Glutamatergic neuron (in vitro differentiated cells): ENCODE data around the gene ZNF776. TPM values are rescaled to one million over a fixed set of nuclear protein-coding genes. Genes with fewer than 3 reads are reported as not detected.
A peak's percentile ranks its signal among the peaks of the same experiment; 100 is the strongest.

Experiments
- DNase-seq: peaks from one replicate; pipeline ENCODE4 v3.0.0; 2022
- H3K27ac Mint-ChIP-seq: one replicate; pipeline ENCODE4 v1.8.0; 2020; ENCODE audit warnings: mild to moderate bottlenecking, mixed read lengths, inconsistent platforms; ENCODE audit not compliant: unreplicated experiment
- H3K27me3 Mint-ChIP-seq: one replicate; pipeline ENCODE4 v1.8.0; 2020; ENCODE audit warnings: mild to moderate bottlenecking, moderate library complexity, mixed read lengths, inconsistent platforms; ENCODE audit not compliant: unreplicated experiment
- H3K36me3 Mint-ChIP-seq: one replicate; pipeline ENCODE4 v1.8.0; 2020; ENCODE audit warnings: mild to moderate bottlenecking, mixed read lengths, inconsistent platforms; ENCODE audit not compliant: unreplicated experiment
- H3K4me1 Mint-ChIP-seq: one replicate; pipeline ENCODE4 v1.8.0; 2020; ENCODE audit warnings: mild to moderate bottlenecking, low read depth, mixed read lengths, inconsistent platforms; ENCODE audit not compliant: unreplicated experiment
- H3K4me3 Mint-ChIP-seq: one replicate; pipeline ENCODE4 v1.8.0; 2020; ENCODE audit warnings: mild to moderate bottlenecking, mixed read lengths, inconsistent platforms; ENCODE audit not compliant: unreplicated experiment
- H3K9me3 Mint-ChIP-seq: one replicate; pipeline ENCODE4 v1.8.0; 2020; ENCODE audit warnings: mild to moderate bottlenecking, moderate library complexity, mixed read lengths, inconsistent platforms; ENCODE audit not compliant: unreplicated experiment
- CTCF ChIP-seq: fragments of 200-600 bp; sonication (generic); IDR thresholded peaks from one replicate; pipeline ENCODE4 v1.5.0; 2021; ENCODE audit not compliant: partially characterized antibody, unreplicated experiment
- total RNA-seq: library from RNA; stranded (reverse); fragmentation: NEBNext Ultra II Directional; extraction: Animal tissue kit (Norgen Biotek cat#: 25700); gene quantifications from one replicate; pipeline ENCODE4 v1.2.1, GENCODE V29; 2021; ENCODE audit not compliant: unreplicated experiment

Gene ZNF776
- total RNA-seq, 1 donor from 2014 or later: 41.5 TPM

- H3K9me3 Mint-ChIP-seq: peaks cover 9% of the 10 kb centered on the region
- peaks cover under 1% of the 10 kb centered on the region for H3K27me3 Mint-ChIP-seq
- H3K27ac Mint-ChIP-seq: no peak overlapping the region
- DNase-seq: no peak
- no peak for TF ChIP-seq CTCF
- peaks cover 6% of the 10 kb centered on the region for H3K4me1 Mint-ChIP-seq
- peaks cover 29% of the 10 kb centered on the region for H3K36me3 Mint-ChIP-seq
- no peak overlapping the region for H3K4me3 Mint-ChIP-seq
These were observed 8.4 kb downstream of the ZNF776 start for GRCh38 chr19:57755031-57755430.

- Mint-ChIP-seq H3K4me3 (no peak overlapping the region), H3K4me1 (no peaks in the 10 kb centered on the region), H3K9me3 (peaks cover 10% of the 10 kb centered on the region), H3K27ac (no peak overlapping the region), H3K36me3 (peaks cover 21% of the 10 kb centered on the region), H3K27me3 (peaks cover 1% of the 10 kb centered on the region)
- no peak for TF ChIP-seq CTCF
- no peak for DNase-seq
These were observed 11.3 kb downstream of the ZNF776 start for GRCh38 chr19:57757941-57758340.

- DNase-seq: no peak
- H3K27me3 Mint-ChIP-seq: peaks cover 1% of the 10 kb centered on the region
- H3K27ac Mint-ChIP-seq: no peak overlapping the region
- H3K36me3 Mint-ChIP-seq: peaks cover 9% of the 10 kb centered on the region
- H3K4me1 Mint-ChIP-seq: no peaks in the 10 kb centered on the region
- H3K9me3 Mint-ChIP-seq: peaks cover 6% of the 10 kb centered on the region
- H3K4me3 Mint-ChIP-seq: no peak overlapping the region
- no peak for TF ChIP-seq CTCF
These were observed 12.5 kb downstream of the ZNF776 start for GRCh38 chr19:57759096-57759495.

- Mint-ChIP-seq H3K27ac (peak within 1 kb of the TSS; percentile 85), H3K4me3 (peak within 1 kb of the TSS; percentile 96), H3K36me3 (peaks cover 16% of the 10 kb centered on the region), H3K9me3 (peaks cover 12% of the 10 kb centered on the region), H3K27me3 (peaks cover 2% of the 10 kb centered on the region), H3K4me1 (no peaks in the 10 kb centered on the region)
- DNase-seq: peak; percentile 91
- no peak for TF ChIP-seq CTCF
These were observed 22.9 kb downstream of the ZNF776 start, which contains the start of gene ZNF586 for GRCh38 chr19:57769345-57770131. Gene ZNF586, plus strand, starts transcription at chr19:57769676. Its CDS starts 167 bp downstream, at chr19:57769843.

- peaks cover 16% of the 10 kb centered on the region for H3K36me3 Mint-ChIP-seq
- TF ChIP-seq CTCF: no peak
- peaks cover 12% of the 10 kb centered on the region for H3K9me3 Mint-ChIP-seq
- no peaks in the 10 kb centered on the region for H3K4me1 Mint-ChIP-seq
- no peak for DNase-seq
- H3K27ac Mint-ChIP-seq: peak overlapping the region; percentile 15
- H3K4me3 Mint-ChIP-seq: peak overlapping the region; percentile 69
- peaks cover 2% of the 10 kb centered on the region for H3K27me3 Mint-ChIP-seq
These were observed 24.8 kb downstream of the ZNF776 start for GRCh38 chr19:57771417-57771816.
